Loucy (cell line): ENCODE results near the gene OVAAL.

Experiments used
- H2AFZ ChIP-seq: fragments of 200-600 bp; sonication (generic); 2 replicates; pipeline ENCODE4 v1.6.0; 2016; ENCODE audit warnings: antibody characterized with exemption, mild to moderate bottlenecking, low read length, moderate library complexity
- H3F3A ChIP-seq: fragments of 200-600 bp; 2 replicates; pipeline ENCODE4 v1.6.0; 2016; ENCODE audit warnings: antibody characterized with exemption, low read depth, mild to moderate bottlenecking
- H3K27me3 ChIP-seq: fragments of 200-600 bp; sonication (generic); 2 replicates; pipeline ENCODE4 v1.6.1; 2014; ENCODE audit warnings: low read length, mild to moderate bottlenecking; ENCODE audit not compliant: insufficient read depth, poor library complexity, severe bottlenecking
- H3K36me3 ChIP-seq: fragments of 200-600 bp; sonication (generic); 2 replicates; pipeline ENCODE4 v1.6.1; 2016; ENCODE audit warnings: low read length; ENCODE audit not compliant: insufficient read depth
- H3K4me1 ChIP-seq: fragments of 200-600 bp; sonication (generic); 2 replicates; pipeline ENCODE4 v1.5.1; 2014; ENCODE audit warnings: low read length, mild to moderate bottlenecking; ENCODE audit not compliant: insufficient read depth, poor library complexity, severe bottlenecking
- H3K4me2 ChIP-seq: fragments of 200-600 bp; sonication (generic); 2 replicates; pipeline ENCODE4 v1.6.0; 2014; ENCODE audit warnings: antibody characterized with exemption, low read length, low read depth, mild to moderate bottlenecking; ENCODE audit not compliant: poor library complexity, severe bottlenecking
- H3K4me3 ChIP-seq: fragments of 200-600 bp; sonication (generic); 2 replicates; pipeline ENCODE4 v1.5.1; 2014; ENCODE audit warnings: low read length, mild to moderate bottlenecking, mixed read lengths; ENCODE audit not compliant: poor library complexity, severe bottlenecking
- H3K79me2 ChIP-seq: fragments of 200-600 bp; sonication (generic); 2 replicates; pipeline ENCODE4 v1.6.1; 2014; ENCODE audit warnings: low read length; ENCODE audit not compliant: insufficient read depth
- H3K9ac ChIP-seq: fragments of 200-600 bp; sonication (generic); 2 replicates; pipeline ENCODE4 v1.6.0; 2014; ENCODE audit warnings: mild to moderate bottlenecking, low read depth, low read length, moderate library complexity; ENCODE audit not compliant: poor library complexity, severe bottlenecking
- H3K9me2 ChIP-seq: fragments of 200-600 bp; sonication (generic); replicated peaks from 2 replicates; pipeline ENCODE4 v1.6.1; 2016; ENCODE audit warnings: low read depth, low read length, mixed read lengths
- H3K9me3 ChIP-seq: fragments of 200-600 bp; sonication (generic); 2 replicates; pipeline ENCODE4 v1.6.1; 2014; ENCODE audit warnings: mild to moderate bottlenecking, antibody characterized with exemption, low read length, low read depth; ENCODE audit not compliant: insufficient read depth
- H4K20me1 ChIP-seq: fragments of 200-600 bp; sonication (generic); 2 replicates; pipeline ENCODE4 v1.6.0; 2014; ENCODE audit warnings: antibody characterized with exemption, low read length, mild to moderate bottlenecking; ENCODE audit not compliant: insufficient read depth, poor library complexity, severe bottlenecking
- EZH2phosphoT487 ChIP-seq: fragments of 200-600 bp; IDR thresholded peaks from 2 replicates; pipeline ENCODE4 v1.6.1; 2018; ENCODE audit warnings: antibody characterized with exemption, mild to moderate bottlenecking, moderate library complexity, borderline replicate concordance
- TF ChIP-seq, protein P1 (sequence below): fragments of 200-600 bp; sonication (generic); conservative IDR thresholded peaks from 2 replicates; pipeline ENCODE4 v1.5.1; 2014; ENCODE audit warnings: mild to moderate bottlenecking, antibody characterized with exemption, low read length

Gene OVAAL

DNA sequence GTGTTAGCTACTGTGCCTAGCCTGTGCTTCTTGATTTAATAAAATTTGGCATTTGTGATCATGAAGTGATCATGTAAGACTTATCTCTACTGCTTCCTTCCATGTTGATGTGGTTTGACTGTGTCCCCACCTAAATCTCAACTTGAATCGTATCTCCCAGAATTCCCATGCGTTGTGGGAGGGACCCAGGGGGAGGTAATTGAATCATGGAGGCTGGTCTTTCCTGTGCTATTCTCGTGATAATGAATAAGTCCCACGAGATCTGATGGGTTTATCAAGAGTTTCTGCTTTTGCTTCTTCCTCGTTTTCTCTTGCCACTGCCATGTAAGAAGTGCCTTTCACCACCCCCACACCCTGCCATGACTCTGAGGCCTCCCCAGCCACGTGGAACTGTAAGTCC is at the start of gene OVAAL:
Gene OVAAL (plus strand): TSS at position 301 of the 400 bp plus-strand sequence.
- Histone ChIP-seq H3K9me3 (no peaks in the 10 kb centered on the region), H3K4me1 (no peaks in the 10 kb centered on the region), H3K4me3 (no peak within 1 kb of the TSS), H3K9me2 (no peaks in the 10 kb centered on the region), H3K4me2 (no peak within 1 kb of the TSS), H4K20me1 (no peaks in the 10 kb centered on the region), H2AFZ (no peak within 1 kb of the TSS), H3K36me3 (no peaks in the 10 kb centered on the region), H3K79me2 (no peaks in the 10 kb centered on the region), H3F3A (no peaks in the 10 kb centered on the region), H3K27me3 (no peaks in the 10 kb centered on the region), H3K9ac (no peak within 1 kb of the TSS)
- TF ChIP-seq, protein P1, sequence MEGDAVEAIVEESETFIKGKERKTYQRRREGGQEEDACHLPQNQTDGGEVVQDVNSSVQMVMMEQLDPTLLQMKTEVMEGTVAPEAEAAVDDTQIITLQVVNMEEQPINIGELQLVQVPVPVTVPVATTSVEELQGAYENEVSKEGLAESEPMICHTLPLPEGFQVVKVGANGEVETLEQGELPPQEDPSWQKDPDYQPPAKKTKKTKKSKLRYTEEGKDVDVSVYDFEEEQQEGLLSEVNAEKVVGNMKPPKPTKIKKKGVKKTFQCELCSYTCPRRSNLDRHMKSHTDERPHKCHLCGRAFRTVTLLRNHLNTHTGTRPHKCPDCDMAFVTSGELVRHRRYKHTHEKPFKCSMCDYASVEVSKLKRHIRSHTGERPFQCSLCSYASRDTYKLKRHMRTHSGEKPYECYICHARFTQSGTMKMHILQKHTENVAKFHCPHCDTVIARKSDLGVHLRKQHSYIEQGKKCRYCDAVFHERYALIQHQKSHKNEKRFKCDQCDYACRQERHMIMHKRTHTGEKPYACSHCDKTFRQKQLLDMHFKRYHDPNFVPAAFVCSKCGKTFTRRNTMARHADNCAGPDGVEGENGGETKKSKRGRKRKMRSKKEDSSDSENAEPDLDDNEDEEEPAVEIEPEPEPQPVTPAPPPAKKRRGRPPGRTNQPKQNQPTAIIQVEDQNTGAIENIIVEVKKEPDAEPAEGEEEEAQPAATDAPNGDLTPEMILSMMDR = no peak
- no peak for TF ChIP-seq EZH2phosphoT487

DNA sequence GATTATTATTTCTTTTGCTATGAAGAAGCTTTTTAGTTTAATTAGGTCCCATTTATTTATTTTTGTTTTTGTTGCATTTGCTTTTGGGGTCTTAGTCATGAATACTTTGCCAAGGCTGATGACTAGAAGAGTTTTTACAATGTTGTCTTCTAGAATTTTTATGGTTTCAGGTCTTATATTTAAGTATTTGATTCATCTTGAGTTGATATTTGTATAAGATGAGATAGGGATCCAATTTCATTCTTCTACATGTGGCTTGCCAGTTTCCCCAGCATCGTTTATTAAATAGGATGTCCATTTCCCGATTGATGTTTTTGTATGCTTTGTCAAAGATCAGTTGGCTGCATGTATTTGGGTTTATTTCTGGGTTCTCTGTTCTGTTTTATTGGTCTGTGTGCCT is 47.9 kb upstream of the OVAAL start:
- H3K36me3 ChIP-seq = no peaks in the 10 kb centered on the region
- H3F3A ChIP-seq = no peaks in the 10 kb centered on the region
- H3K4me2 ChIP-seq = no peak overlapping the region
- H3K27me3 ChIP-seq = no peaks in the 10 kb centered on the region
- no peaks in the 10 kb centered on the region for H3K79me2 ChIP-seq
- no peaks in the 10 kb centered on the region for H4K20me1 ChIP-seq
- no peaks in the 10 kb centered on the region for H3K9me3 ChIP-seq
- H3K9ac ChIP-seq = no peak overlapping the region
- H3K4me1 ChIP-seq = peaks cover 10% of the 10 kb centered on the region
- H3K9me2 ChIP-seq = no peaks in the 10 kb centered on the region
- TF ChIP-seq, protein P1 = no peak
- no peak for TF ChIP-seq EZH2phosphoT487
- no peak overlapping the region for H3K4me3 ChIP-seq
- H2AFZ ChIP-seq = no peak overlapping the region

DNA sequence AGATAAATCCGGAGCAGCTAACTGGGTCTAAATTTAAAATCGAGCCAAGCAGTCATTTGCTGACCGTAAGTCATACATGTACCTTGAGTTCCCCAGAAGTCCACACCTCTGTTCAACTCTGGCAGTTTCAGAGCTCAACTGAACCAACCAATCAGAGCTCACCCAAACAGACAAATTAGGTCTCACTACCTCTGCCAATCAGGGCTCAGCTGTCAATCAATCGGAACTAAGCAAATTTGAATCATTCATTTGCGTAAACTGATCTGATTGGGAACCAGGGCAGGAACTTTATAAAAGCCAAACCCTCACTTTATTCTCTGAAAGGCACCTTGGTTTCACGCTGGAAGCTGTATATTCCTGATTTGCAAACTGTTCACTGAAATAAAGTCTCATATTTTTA is 45.2 kb upstream of the OVAAL start:
- Histone ChIP-seq H3K9ac (no peak overlapping the region), H3K9me2 (no peaks in the 10 kb centered on the region), H3K4me3 (no peak overlapping the region), H3K4me2 (no peak overlapping the region), H3K27me3 (no peaks in the 10 kb centered on the region), H3F3A (no peaks in the 10 kb centered on the region), H3K79me2 (no peaks in the 10 kb centered on the region), H3K36me3 (no peaks in the 10 kb centered on the region), H3K9me3 (no peaks in the 10 kb centered on the region), H4K20me1 (no peaks in the 10 kb centered on the region), H3K4me1 (peaks cover 13% of the 10 kb centered on the region), H2AFZ (no peak overlapping the region)
- no peak for TF ChIP-seq EZH2phosphoT487
- TF ChIP-seq, protein P1 = no peak
